ENCODE measurements around the gene CATSPER1. TPM values are rescaled to one million over a fixed set of nuclear protein-coding genes. Genes with fewer than 3 reads are reported as not detected.

Gene CATSPER1
- total and polyA plus RNA-seq, 2 donors: 0.35 TPM; not detected in 1

GRCh38 chr11:65973439-65974110 is 52.7 kb downstream of the CATSPER1 start:
- Histone ChIP-seq H3K4me1 (ENCODE audit: insufficient read depth) (no peaks in the 10 kb centered on the region), H3K4me3 (ENCODE audit: low read depth, low read length) (no peak overlapping the region), H3K27ac (ENCODE audit: low read depth) (no peak overlapping the region), H3K36me3 (ENCODE audit: insufficient read depth) (peaks cover 3% of the 10 kb centered on the region)
- DNase-seq (ENCODE audit: extremely low spot score): no peak
- 97% methylated on average over 13 of the region's 13 CpGs for WGBS

DNA sequence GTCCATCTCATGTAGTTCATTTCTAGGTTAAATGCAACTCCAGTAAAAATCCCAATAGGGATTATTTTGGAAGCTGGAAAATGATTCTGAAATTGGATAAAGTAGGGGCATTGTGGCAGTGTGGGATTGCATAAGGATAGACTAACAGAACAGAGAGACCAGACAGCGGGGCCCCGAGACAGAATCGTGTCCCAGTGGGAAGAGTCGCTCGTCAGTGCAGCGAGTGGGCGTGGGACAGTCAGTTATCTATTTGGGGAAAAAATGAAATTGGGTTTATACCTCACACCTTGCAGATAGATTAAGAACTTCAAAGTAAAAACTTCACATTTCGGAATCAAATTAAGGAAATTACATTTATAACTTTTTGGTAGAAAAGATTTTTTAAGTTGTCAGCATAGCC is 54.2 kb downstream of the CATSPER1 start:
- 95% methylated on average over 8 of the region's 8 CpGs for WGBS
- H3K36me3 ChIP-seq (ENCODE audit: insufficient read depth): peaks cover 2% of the 10 kb centered on the region
- no peak overlapping the region for H3K27ac ChIP-seq (ENCODE audit: low read depth)

DNA sequence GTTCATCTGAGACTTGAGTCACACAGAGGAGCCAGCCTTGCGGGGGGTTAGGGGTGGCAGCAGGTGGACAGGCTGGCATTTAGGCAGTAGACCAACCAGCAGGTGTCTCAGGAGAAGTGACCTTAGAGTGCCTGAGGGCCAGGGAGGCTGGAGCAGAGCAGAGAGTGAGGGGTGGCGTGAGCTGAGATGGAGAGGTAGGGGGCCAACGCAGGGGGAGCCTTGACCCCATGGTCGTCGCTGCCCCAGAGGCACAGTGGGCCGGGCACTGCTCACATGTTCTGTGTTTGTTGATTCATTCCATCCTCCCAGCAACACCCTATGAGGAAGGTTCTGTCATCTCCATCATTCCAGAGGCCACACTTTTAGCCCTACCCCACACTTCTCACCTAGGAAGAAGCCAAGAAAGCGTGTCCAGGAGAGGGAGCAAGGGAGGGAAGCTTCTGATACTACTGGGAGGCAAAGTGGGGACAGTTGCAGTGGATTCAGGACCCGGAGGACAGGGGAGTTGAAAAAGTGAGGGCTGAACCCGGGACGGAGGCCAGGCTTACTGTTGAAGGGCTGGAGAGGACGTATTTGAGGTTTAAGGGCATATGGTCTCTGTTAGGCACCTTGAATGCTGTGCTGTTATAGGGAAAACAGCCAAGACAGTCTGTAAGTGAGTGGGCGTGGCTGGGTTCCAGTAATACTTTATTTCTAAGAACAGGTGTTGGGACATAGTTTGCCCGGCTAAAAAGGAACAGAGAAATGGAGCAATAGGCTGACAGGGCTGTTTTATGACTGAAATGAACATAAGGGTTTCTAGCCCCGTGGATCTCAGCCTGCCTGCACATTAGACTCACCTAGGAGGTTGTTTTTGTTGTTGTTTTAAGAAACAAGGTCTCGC is 57.4 kb downstream of the CATSPER1 start:
- H3K36me3 ChIP-seq (ENCODE audit: insufficient read depth): peaks cover 9% of the 10 kb centered on the region
- H3K4me3 ChIP-seq (ENCODE audit: low read depth, low read length): no peak overlapping the region
- H3K4me1 ChIP-seq (ENCODE audit: insufficient read depth): no peaks in the 10 kb centered on the region
- DNase-seq (ENCODE audit: extremely low spot score): no peak
- no peak overlapping the region for H3K27ac ChIP-seq (ENCODE audit: low read depth)
- 85% methylated on average over 15 of the region's 15 CpGs for WGBS

More for the DNA sequence above, 54.2 kb downstream of the CATSPER1 start:
- Histone ChIP-seq H3K4me1 (ENCODE audit: insufficient read depth) (no peaks in the 10 kb centered on the region), H3K4me3 (ENCODE audit: low read depth, low read length) (no peak overlapping the region)
- DNase-seq (ENCODE audit: extremely low spot score): no peak

DNA sequence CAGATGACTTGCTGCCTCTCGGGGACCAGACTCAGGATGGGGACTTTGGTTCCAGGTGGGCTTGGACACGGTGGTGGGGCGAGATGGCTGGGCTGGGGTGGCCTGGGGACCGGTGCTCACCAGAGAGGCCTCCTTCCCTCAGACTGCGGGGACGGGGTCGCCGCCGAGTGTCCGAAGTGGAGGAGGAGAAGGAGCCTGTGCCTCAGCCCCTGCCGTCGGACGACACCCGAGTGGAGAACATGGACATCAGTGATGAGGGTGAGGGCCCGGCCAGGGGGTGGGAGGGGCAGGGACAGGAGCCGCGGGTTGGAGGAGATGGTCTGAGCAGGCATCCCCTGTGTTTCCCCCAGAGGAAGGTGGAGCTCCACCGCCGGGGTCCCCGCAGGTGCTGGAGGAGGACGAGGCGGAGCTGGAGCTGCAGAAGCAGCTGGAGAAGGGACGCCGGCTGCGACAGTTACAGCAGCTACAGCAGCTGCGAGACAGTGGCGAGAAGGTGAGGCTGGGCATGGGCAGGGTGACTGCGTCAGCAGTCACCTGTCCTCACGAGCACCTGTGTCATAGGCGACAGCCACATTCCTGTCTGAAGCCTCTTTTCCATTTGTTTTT is 58.8 kb downstream of the CATSPER1 start:
- WGBS: 92% methylated on average over 30 of the region's 30 CpGs

More for the DNA sequence above, 58.8 kb downstream of the CATSPER1 start:
- Histone ChIP-seq H3K4me3 (ENCODE audit: low read depth, low read length) (no peak overlapping the region), H3K36me3 (ENCODE audit: insufficient read depth) (peaks cover 9% of the 10 kb centered on the region), H3K4me1 (ENCODE audit: insufficient read depth) (peaks cover 2% of the 10 kb centered on the region), H3K27ac (ENCODE audit: low read depth) (no peak overlapping the region)
- no peak for DNase-seq (ENCODE audit: extremely low spot score)

Other genes with a start within 250 kb of the CATSPER1 start
- gene AP5B1, start 245.5 kb downstream of the CATSPER1 start, total RNA-seq: 3.0 TPM
- gene AP5B1, start 245.5 kb downstream of the CATSPER1 start, polyA plus RNA-seq: 14.7 TPM
- 4.7 TPM for gene OVOL1, start 239.4 kb downstream of the CATSPER1 start, total RNA-seq
- 5.1 TPM for gene OVOL1, start 239.4 kb downstream of the CATSPER1 start, polyA plus RNA-seq
- 0.85 TPM for gene SNX32, start 192.5 kb downstream of the CATSPER1 start, total RNA-seq
- gene SNX32, start 192.5 kb downstream of the CATSPER1 start, polyA plus RNA-seq: 2.0 TPM
- 231 TPM for gene CFL1, start 168.3 kb downstream of the CATSPER1 start, total RNA-seq
- 728 TPM for gene CFL1, start 168.3 kb downstream of the CATSPER1 start, polyA plus RNA-seq
- gene MUS81, start 166.0 kb downstream of the CATSPER1 start, total RNA-seq: 38.2 TPM
- gene MUS81, start 166.0 kb downstream of the CATSPER1 start, polyA plus RNA-seq: 65.4 TPM
- 43.3 TPM for gene EFEMP2, start 153.7 kb downstream of the CATSPER1 start, total RNA-seq
- 120 TPM for gene EFEMP2, start 153.7 kb downstream of the CATSPER1 start, polyA plus RNA-seq
- 2.7 TPM for gene CTSW, start 146.6 kb downstream of the CATSPER1 start, total RNA-seq
- gene CTSW, start 146.6 kb downstream of the CATSPER1 start, polyA plus RNA-seq: 0.98 TPM
- 60.7 TPM for gene FIBP, start 138.0 kb downstream of the CATSPER1 start, total RNA-seq
- gene FIBP, start 138.0 kb downstream of the CATSPER1 start, polyA plus RNA-seq: 64.0 TPM
- 6.9 TPM for gene CCDC85B, start 135.8 kb downstream of the CATSPER1 start, total RNA-seq
- 84.1 TPM for gene CCDC85B, start 135.8 kb downstream of the CATSPER1 start, polyA plus RNA-seq
- gene FOSL1, start 126.1 kb downstream of the CATSPER1 start, total RNA-seq: not detected
- gene FOSL1, start 126.1 kb downstream of the CATSPER1 start, polyA plus RNA-seq: 7.5 TPM
- gene C11orf68, start 107.4 kb downstream of the CATSPER1 start, total RNA-seq: 11.8 TPM
- 65.9 TPM for gene C11orf68, start 107.4 kb downstream of the CATSPER1 start, polyA plus RNA-seq
- 36.7 TPM for gene DRAP1, start 107.1 kb downstream of the CATSPER1 start, total RNA-seq
- gene DRAP1, start 107.1 kb downstream of the CATSPER1 start, polyA plus RNA-seq: 111 TPM
- gene TSGA10IP, start 81.0 kb downstream of the CATSPER1 start, total RNA-seq: not detected
- 0.09 TPM for gene TSGA10IP, start 81.0 kb downstream of the CATSPER1 start, polyA plus RNA-seq
- gene SART1, start 64.7 kb downstream of the CATSPER1 start, total RNA-seq: 18.9 TPM
- gene SART1, start 64.7 kb downstream of the CATSPER1 start, polyA plus RNA-seq: 47.2 TPM
- gene EIF1AD, start 24.3 kb downstream of the CATSPER1 start, total RNA-seq: 15.6 TPM
- gene EIF1AD, start 24.3 kb downstream of the CATSPER1 start, polyA plus RNA-seq: 26.3 TPM
- gene BANF1, start 24.0 kb downstream of the CATSPER1 start, total RNA-seq: 8.6 TPM
- 181 TPM for gene BANF1, start 24.0 kb downstream of the CATSPER1 start, polyA plus RNA-seq
- 0.58 TPM for gene CST6, start 14.5 kb downstream of the CATSPER1 start, total RNA-seq
- gene CST6, start 14.5 kb downstream of the CATSPER1 start, polyA plus RNA-seq: 0.37 TPM
- 0.42 TPM for gene GAL3ST3, start 22.7 kb upstream of the CATSPER1 start, total RNA-seq
- gene GAL3ST3, start 22.7 kb upstream of the CATSPER1 start, polyA plus RNA-seq: not detected
- 77.2 TPM for gene SF3B2, start 25.9 kb upstream of the CATSPER1 start, total RNA-seq
- gene SF3B2, start 25.9 kb upstream of the CATSPER1 start, polyA plus RNA-seq: 142 TPM
- gene PACS1, start 43.8 kb upstream of the CATSPER1 start, total RNA-seq: 42.3 TPM
- 41.3 TPM for gene PACS1, start 43.8 kb upstream of the CATSPER1 start, polyA plus RNA-seq
- gene KLC2, start 231.2 kb upstream of the CATSPER1 start, total RNA-seq: 9.5 TPM
- 39.2 TPM for gene KLC2, start 231.2 kb upstream of the CATSPER1 start, polyA plus RNA-seq
- 34.3 TPM for gene RAB1B, start 242.2 kb upstream of the CATSPER1 start, total RNA-seq
- gene RAB1B, start 242.2 kb upstream of the CATSPER1 start, polyA plus RNA-seq: 190 TPM